Measurements from ENCODE around the gene HPDL. TPM values are rescaled to one million over a fixed set of nuclear protein-coding genes. Genes with fewer than 3 reads are reported as not detected.

HPDL gene
- total and polyA plus RNA-seq, 2 of the 8 experiments (the other 6 are each of a cell fraction or from before 2014, with no cell fraction given): 58.5 to 62.7 TPM

GRCh38 chr1:45326627-45327623, at the start of gene HPDL (continued):
- TF ChIP-seq, protein P1, sequence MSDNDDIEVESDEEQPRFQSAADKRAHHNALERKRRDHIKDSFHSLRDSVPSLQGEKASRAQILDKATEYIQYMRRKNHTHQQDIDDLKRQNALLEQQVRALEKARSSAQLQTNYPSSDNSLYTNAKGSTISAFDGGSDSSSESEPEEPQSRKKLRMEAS (IDR thresholded peaks at IDR 0.05): peak; percentile 94
- TF ChIP-seq RNF2 (IDR thresholded peaks at IDR 0.05; ENCODE audit: borderline replicate concordance, low read depth, low read length, missing control alignments, poor library complexity, severe bottlenecking): peak; percentile 33
- no peak for TF ChIP-seq JUND (IDR thresholded peaks at IDR 0.05; ENCODE audit: low read length)
- 0 out of 2 replicates have a peak, but pooled peaks have one; percentile 39 for TF ChIP-seq TCF12 (IDR thresholded peaks at IDR 0.05; ENCODE audit: low read depth, low read length)
- peak; percentile 67 for TF ChIP-seq CREB1 (IDR thresholded peaks at IDR 0.05)
- TF ChIP-seq EZH2 (IDR thresholded peaks at IDR 0.05; ENCODE audit: low read depth, low read length, severe bottlenecking): no peak

Measured in H1 (cell line).